Ovary (tissue), 3 donors: ENCODE data around the gene UBTD1.

Source experiments
- EP300 ChIP-seq: sonication (generic); formaldehyde crosslinking; IDR thresholded peaks from one replicate; pipeline ENCODE4 v1.6.1; 2017; ENCODE audit warnings: antibody characterized with exemption
- POLR2A ChIP-seq: fragments of 450-650 bp; IDR thresholded peaks from one replicate; pipeline ENCODE4 v1.6.1; 2017; ENCODE audit warnings: antibody characterized with exemption, mild to moderate bottlenecking, moderate library complexity
- TF ChIP-seq, protein P1 (sequence below), 3 donors: fragments of 450-650 bp in 2 of 3; fragments of 200-600 bp in 1 of 3; IDR thresholded peaks; one replicate each; pipeline versions ENCODE4 v1.5.1 to v1.8.0; 2016 to 2022; ENCODE audit warnings: antibody characterized with exemption in 3 of 3, mild to moderate bottlenecking in 1 of 3
- donor health status: DM: no; HTN: no; CAD: no.

DNA sequence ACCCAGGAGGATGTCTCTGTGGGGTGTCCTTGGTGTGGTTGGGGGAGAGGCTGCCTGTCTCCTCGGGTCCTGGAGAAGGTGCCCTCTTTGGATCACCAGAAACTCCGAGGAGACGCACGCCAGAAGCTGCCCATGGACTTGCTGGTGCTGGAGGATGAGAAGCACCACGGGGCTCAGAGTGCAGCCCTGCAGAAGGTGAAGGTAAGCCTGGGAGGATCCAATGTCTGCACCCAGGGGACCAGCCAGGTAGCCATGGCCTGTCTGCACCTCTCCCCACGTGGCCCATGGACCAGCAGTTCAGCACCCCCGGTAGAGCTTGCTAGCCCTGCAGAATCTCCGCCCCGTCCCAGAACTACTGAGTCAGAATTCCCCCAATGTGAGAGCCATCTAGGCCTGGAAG lies 79.0 kb downstream of the UBTD1 start:
- TF ChIP-seq, protein P1, sequence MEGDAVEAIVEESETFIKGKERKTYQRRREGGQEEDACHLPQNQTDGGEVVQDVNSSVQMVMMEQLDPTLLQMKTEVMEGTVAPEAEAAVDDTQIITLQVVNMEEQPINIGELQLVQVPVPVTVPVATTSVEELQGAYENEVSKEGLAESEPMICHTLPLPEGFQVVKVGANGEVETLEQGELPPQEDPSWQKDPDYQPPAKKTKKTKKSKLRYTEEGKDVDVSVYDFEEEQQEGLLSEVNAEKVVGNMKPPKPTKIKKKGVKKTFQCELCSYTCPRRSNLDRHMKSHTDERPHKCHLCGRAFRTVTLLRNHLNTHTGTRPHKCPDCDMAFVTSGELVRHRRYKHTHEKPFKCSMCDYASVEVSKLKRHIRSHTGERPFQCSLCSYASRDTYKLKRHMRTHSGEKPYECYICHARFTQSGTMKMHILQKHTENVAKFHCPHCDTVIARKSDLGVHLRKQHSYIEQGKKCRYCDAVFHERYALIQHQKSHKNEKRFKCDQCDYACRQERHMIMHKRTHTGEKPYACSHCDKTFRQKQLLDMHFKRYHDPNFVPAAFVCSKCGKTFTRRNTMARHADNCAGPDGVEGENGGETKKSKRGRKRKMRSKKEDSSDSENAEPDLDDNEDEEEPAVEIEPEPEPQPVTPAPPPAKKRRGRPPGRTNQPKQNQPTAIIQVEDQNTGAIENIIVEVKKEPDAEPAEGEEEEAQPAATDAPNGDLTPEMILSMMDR (IDR thresholded peaks at IDR 0.05): no peak
- TF ChIP-seq EP300 (no peak), POLR2A (no peak)
